NCI-H526 treated with DMSO at 0.1 percent for 48 hours (cell line): Measurements from ENCODE around the gene UAP1.

Source experiments
- DNase-seq: peaks from one replicate; lab custom pipeline; 2025; lab: John Stamatoyannopoulos, UW

UAP1 gene

DNA sequence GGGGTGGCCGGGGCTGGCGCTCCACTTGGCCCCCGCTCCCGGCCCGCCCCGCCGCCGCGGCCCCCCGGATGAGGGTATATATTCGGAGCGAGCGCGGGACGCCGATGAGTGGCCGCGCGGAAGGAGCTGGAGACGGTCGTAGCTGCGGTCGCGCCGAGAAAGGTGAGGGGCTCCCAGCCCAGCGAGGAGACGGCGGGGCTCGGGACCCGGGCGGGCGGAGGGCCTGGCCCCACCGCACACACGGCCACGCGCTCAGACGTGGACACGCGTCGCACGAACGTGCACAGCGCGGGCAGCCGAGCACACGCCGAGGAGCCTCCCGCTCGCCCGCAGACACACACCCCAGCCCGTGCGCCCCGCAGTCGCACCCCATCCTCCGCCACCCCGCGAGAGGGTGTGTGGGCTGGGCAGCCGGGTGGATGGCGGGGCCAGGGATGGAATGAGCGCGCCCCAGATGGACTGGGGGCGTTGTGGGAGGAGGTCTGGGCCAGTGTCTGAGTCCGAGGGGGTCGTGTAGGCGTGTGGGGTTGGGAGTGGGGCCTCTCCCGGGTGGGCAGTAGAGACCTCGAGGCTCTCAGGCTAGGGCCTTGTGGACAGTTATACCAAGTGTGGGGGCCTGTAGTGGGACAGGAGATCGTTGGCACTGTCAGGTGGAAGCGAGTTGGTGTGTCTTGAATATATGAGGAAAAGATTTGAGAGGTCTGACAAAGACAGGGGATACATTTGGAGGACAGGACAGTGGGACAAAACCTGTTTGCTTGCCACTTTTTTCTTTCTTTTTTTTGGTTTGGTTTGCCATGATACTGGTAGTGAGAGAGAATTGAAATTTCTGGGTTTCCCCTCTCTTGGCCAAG lies at the start of gene UAP1:
TSS of gene UAP1 (plus strand) at position 107 of the 854 bp plus-strand sequence. CDS start 4,347 bp downstream, outside the sequence.
- peak; percentile 56 for DNase-seq

DNA sequence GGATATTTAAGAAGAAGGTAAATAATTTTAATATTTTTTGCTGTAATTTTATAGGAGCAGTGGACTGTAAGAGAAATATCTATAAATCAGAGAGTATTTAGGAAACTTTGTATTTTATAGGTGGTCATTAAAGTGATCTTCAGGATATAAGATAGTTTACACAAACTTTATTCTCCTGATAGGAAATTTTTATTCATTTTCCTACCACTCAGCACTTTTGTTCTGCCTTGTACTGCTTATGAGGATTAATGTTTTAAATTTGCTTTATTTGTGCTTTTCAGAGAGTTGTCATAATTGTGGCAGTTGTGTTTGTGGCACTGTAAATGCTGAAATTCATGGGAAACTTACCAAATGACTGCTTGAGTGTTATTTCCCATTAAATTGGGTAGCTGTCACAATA lies 34.2 kb upstream of the UAP1 start:
- no peak for DNase-seq

DNA sequence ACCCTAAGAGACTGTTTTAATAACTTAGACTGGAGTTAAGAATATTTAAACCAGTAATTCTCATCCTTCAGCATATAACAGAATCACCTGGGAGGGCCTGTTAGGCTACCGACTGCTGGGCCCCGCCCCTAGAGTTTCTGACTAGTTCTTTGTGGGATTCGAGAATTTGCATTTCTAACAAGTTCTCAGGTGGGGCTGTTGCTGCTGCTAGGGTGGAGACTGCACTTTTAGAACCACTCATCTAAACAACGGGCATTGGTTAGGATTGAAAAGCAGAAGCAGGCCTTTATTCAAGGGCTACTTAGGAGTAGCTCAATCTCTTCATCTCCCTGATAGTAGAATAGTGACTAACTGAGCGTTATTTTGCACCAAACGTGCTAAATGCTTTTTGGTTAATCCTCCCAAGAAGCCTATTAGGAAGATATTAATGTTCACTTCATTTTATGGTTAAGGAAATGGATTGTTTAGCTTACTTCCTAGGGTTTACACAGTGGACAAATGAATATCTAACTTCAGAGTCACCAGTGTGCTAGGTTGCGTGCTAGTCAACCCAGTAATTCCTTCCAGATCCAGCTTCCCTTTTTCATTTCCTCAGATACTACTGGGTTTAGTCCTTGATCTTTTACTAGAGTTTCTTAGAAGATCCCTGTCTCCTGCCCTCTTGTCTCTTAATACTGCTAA lies 31.1 kb upstream of the UAP1 start:
- DNase-seq: peak; percentile 99

DNA sequence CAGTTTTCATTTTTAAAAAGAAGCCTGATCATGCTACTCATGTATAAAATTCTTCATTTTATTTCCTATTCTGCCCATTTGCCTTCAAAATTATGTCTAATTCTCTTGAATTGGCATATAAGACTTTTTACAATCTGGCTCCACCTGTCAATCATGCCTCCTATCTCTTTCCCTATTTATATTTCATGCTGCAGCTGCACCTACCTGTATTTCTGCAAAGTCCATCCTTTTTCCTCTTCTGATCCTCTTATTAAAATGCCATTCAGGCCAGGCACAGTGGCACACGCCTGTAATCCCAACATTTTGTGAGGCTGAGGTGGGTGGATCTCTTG lies 30.6 kb upstream of the UAP1 start:
- no peak for DNase-seq

DNA sequence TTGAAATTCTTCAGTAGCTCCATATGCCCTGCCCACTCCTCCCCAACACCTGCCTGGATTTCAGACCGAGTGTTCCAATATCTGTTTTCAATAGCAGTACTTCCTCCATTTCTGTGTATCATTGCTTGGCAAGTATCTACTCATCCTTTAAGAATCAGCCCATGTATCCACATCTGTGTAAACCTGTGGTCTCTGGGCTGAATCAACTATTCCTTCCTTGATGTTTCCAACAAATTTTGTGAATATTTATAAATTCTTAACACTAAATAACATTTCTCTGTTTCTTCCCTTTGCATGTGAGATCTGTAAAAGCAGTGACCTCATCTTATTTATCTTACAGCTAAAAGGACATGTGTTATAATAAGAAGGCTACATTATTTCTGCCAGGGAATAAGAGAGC lies 26.0 kb upstream of the UAP1 start:
- no peak for DNase-seq

DNA sequence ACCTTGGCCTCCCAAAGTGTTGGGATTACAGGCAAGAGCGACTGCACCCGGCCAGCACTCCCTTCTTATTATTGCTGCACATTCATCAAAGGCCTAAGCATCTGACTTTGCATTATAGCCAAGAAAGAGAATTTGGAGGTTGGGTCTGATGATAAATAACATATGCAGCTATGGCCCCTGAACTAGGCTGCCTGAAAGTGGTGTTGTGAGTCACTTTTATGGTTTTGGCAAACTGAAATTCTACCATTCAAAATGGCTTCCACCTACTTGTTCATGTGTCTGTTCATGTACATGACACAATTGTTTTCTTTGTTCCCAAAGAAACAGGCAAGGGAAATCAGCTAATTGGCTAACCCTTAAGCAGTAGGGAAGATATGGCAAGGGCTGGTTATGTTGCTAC lies 25.0 kb upstream of the UAP1 start:
- no peak for DNase-seq

DNA sequence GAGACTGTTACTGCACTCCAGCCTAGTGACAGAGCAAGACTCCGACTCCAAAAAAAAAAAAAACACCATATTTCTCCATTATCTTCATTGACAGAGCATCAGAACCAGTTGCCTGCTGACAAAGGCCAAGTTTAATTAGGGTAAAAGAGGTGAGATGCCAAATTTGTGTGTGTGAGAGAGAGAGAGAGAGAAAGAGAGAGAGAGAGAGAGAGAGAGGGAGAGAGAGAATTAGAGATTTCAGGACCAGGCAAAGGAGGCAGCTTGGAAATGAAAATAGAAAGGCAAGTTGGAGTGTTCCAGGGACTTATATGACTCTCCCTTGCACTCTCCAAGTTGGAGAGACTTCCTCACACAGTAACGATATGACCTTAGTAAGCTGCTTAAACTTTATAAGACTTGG lies 24.3 kb upstream of the UAP1 start:
- no peak for DNase-seq

DNA sequence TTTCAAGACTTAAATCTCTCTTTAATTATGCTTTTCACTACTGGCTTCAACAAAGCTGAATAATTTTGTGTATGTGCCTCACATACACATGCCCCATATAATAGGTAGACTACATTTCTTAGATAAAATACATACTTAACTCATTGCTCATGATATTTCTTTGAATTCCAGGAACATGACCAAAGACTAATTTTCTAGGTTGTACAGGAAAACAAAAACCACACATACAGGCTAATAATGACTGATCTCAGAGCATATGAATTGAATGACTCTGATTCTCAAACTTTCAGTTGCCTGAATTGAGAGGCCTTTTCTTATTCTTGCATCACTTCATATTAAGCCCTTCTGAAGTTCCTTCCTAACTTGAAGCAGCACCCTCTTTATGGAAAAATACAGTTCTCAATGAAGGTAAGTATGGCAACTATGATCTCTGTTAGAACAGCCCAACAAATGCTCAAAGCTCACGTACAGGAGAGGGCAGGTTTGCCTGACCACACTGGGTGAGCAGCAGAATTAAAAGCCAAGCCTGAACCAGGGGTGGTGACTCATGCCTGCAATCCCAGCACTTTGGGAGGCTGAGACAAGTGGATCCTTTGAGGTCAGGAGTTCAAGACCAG lies 22.6 kb upstream of the UAP1 start:
- no peak for DNase-seq

DNA sequence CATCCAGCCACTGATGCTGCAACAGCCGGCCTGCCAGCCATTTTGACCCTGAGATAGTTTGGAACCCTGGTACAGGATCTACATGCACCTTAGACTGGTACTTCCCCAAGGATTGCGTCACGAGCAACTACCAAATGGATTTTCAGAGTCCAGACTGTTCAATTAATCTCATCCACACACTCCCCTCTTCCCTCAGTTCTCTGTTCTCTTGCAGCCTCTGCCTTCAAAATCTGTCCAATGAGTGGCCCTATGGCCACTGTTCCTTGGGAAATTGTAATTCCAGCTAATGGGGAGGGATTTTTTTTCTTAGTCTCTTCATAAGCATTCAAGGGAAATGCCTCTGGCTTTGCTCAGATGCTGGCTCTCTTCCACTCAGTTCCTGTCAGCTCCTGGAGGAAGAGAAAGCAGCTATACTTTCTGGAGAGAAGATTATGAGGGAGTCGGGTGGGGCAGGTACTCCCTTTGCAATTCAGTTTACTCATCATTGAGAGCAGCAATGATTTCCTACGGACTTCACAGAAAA lies 19.8 kb upstream of the UAP1 start:
- DNase-seq: no peak

DNA sequence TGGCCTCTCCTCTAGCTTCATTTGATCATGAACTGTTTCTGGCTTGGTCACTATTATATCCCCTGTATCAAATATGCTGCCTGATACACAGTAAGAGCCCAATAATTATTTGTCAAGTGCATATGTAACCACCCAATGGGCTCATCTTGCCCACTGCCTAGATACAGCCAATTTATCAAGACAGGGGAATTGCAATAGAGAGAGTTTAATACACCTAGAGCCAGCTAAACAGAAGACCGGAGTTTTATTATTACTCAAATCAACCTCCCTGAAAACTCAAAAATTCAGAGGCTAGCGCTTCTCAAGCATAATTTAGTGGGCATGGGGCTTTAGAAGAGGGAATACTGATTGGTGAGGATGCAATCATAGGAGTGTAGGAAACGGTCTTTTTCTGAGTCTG lies 18.3 kb upstream of the UAP1 start:
- DNase-seq: no peak

DNA sequence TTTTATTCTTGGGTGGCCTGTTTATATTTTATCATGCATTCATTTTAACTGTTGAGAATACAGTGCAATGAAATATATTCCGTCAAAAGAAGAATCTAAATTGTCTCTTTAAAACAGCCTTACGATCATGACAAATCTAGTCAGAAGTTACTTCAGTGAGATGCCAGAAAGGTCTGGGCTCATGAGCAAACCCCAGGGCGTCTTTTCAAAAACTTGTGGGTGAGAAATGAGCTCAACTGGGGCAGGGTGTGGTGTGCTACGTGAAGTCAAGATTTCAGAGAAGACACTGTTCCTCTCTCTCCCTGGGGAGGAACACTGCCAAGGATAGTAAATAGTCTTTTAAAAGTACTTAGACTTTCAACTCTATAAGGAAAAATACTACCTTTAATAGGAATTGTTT lies 13.4 kb upstream of the UAP1 start:
- DNase-seq: no peak

DNA sequence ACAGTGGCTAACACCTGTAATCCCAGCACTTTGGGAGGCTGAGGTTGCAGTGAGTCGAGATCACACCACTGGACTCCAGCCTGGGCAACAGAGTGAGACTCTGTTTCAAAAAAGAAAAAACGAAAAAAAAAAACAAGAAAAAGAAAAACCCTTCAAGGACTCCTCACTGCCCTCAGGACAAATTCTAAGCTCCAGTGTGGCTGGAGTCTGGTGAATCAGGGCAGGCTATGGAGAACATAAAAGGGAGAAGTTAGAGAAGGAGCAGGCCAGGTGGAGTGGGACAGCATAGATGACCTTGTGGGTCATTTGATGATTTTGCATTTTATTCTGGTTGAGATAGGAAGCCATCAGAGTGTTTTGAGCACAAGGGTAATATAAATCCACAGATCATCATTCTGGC lies 12.5 kb upstream of the UAP1 start:
- no peak for DNase-seq

DNA sequence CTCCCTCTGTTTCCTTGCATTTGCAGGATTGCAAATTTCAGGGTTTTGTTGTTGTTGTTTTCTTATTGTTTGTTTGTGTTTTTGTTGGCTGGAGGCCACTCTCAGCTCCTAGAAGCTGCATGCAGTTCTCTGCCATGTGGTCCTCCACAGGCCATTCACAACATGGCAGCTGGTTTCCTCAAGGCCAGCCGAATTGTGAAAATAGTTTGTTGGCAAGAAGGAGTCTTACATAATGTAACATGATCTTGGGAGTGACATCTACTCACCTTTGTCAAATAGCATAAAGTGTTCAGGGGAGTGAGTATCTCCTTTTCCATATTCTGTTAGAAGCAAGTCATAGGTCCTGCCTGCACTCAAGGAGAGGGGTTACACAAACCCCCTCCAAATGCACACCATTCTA lies 10.6 kb upstream of the UAP1 start:
- no peak for DNase-seq

DNA sequence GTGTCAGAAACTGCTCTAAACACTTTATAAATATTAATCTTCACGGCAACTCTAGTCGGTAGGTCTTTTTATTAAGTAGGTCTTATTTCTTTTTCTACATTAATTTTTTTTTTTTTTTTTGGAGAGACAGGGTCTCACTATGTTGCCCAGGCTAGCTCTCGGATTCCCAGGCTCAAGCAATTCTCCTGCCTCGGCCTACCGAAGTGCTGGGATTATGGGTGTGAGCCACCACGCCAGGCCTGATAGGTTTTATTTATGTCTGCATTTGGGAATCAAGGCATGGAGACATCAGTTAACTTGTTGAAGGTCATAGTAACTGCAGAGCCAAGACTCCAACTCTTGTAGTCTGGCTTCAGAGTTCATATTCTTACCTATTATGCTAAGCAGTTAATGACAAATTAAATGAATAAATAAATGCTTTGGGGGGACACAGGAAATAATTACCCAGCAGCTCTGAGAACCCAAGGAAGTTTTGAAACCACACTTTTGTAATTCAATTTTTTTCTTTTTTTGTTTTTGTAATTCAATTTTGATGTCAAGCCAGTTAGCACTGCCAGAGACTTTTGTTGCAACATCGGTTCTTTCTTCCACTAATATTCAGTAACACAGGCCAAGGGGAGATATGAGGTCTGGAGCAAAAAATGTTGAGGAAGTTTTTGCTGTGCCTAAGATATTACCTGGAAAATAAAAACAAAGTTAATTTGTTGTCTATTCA lies 9.4 kb upstream of the UAP1 start:
- DNase-seq: no peak

DNA sequence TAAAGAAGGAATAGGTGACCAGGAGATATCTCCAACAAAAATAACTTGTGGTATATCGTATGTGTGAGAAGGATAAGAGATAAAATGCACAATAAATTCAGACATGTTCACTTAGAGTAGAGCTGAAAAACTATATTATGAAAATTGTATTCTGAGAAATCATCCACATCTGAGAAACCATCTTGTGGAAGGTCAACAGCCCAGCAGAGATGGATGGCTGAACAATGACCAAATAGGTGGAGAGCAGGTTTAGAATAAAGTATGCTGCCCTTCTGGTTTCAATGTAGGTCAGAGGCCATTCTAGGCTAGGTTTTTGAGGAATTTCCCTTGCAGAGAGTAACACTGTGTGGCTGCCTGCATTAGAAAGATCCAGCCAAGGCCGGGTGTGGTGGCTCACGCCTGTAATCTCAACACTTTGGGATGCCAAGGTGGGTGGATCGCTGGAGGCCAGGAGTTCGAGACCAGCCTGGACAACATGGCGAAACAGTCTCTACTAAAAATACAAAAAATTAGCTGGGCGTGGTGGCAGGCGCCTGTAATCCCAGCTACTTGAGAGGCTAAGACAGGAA lies 8.8 kb upstream of the UAP1 start:
- no peak for DNase-seq

DNA sequence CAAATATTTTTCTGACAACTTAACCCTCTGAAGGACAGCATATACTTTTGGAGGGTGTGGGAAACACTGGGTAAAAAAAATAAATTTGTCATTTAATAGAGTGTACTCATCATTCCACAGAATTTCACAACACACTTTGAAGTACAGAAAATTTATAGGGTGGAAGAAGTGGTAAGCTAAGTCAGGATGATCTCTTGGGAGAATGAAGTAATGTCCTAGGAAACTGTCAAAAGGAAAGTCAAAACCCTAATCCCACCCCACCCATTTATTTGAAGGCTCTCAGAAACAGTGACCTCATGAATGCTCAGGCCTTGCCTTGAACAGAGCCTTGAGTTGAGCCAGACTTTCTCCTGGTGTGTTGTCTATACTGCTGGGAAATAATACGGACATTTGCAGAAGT lies 7.3 kb upstream of the UAP1 start:
- DNase-seq: no peak

DNA sequence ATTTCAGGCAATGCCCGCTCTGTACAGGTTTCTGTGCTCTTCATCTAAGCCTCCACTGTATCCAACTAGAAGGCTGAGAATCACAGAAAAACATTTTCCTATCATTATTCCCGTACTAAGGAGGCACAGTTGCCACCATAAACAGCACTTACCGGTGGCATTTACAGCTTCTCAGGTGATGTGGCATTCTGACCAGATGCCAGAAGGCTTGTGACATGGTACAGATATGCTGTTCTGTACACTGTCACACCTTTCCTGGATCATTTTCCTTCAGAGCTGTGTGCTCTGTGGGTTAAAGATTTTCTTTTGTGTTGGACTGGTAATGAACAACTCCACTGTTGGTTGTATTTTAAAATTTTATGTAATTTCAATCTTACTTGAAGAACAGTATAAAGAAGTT lies 4.0 kb upstream of the UAP1 start:
- DNase-seq: no peak

DNA sequence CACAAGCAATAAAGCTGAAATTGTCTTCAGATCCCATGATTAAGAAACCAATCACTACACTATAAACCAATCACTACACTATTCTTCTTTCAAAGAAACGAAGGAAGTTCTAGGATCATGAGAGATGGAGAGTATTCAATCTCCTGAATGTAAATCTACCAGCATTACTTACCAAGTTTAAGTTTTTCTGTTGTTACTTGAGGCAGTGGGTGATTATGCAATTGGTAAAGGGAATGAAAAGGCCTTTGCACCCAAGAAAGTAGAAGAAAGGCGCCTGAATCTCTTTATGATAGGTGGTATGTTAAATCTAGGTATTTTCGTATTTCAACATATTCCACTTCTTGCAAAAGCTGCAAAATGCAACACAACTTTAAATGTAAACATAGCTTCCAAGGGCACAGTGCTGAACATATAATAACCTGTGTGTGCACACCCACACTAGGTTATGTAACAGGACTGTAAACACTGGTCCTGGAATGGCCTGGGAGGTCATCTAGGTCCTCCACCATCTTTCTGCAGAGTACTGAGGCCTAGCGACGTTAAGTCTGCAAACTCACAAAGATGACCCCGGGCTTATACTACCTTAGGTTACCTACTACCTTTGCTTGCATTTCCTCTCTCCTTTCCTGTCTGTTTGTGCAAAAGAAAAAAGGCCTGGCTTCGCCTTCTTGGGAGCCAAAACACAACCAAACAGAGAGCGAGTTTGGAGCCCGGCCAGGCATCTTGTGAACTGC lies 1.1 kb upstream of the UAP1 start:
- peak; percentile 51 for DNase-seq

DNA sequence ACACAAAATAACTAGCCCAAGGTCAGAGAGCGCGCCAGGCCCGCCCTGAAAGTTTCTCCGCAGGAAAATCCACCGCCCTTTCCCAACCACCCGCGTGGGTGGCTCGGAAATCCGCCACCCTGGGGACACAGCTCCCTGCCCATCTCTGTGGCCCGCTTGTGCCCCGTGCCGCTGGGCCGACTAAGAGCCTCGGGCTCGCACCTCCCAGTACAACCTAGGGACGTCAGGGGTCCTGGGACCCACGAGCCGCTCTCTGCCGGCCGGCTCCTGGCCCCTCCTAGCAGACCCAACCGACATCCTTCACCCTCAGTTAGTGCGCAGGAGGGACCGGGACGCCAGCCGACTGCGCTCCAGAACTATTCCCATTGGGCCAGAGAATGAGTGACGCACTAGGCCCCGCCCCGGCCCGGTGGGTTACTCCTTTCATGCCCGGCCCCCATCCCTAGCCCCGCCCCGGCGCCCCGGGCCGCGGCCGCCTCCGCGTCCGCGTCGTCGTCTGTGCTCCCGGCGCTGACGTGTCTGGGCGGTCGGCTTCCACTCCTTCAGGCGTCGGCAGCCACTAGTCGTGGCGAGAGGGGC lies 396 bp upstream of the UAP1 start:
- peak; percentile 99 for DNase-seq

DNA sequence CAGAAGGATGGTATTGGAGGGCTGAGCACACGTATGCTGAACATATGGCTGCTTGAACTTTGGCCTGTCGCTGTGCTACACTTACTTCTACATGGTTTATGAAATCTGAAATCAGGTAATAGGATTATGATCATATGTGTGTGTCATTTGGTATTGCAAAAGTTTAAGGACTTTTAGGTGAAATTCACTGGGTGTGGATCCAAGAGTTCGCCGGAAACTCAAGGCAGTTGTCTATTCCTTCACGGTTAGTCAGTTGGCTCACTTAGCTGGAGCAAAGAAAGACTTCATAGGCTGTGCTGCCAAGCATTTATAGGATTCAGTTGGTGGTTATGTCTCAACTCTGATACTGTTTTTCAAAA lies 927 bp downstream of the UAP1 start:
- DNase-seq: peak; percentile 65

DNA sequence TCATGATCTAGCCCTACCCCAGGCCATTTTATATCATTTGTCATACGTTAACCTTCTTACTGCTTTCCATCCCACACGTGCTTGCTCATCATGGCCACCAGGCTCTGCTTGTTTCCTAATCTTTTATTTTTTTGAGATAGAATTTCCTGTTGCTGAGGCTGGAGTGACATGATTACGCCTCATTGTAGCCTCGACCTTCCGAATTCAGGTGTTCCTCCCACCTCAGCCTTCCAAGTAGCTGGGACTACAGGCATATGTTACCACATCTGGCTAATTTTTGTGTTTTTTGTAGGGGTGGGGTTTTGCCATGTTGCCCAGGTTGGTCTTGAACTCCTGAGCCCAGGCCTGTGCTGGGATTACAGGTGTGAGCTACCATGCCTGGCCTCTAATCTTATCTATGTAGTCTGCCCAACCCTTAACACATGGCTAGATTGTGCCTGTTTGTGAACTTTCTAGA lies 3.3 kb downstream of the UAP1 start:
- no peak for DNase-seq
